ENCODE measurements around the gene LRRC4C.

DNA sequence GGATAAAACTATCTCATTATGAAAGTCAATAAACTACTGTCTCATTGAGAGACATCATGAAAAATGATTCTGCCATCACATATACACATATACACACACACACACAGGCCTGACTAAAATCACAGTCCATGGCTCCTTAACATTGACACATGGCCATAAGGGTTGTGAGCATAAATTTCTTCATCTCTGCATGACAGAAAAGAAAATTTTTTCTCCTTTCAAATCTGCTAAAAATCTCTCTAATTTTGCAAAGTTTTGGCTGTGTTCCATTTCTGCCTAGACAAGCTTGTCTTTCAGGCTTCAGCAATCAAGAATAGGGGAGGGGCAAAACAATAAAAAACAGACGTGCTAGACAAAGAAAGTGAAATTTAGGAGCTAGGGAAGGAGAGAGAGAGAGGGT lies 324.5 kb downstream of the LRRC4C start:
- no peak for TF ChIP-seq MXI1 (conservative IDR thresholded peaks at IDR 0.05; ENCODE audit: poor library complexity, severe bottlenecking)
- TF ChIP-seq, protein P1, sequence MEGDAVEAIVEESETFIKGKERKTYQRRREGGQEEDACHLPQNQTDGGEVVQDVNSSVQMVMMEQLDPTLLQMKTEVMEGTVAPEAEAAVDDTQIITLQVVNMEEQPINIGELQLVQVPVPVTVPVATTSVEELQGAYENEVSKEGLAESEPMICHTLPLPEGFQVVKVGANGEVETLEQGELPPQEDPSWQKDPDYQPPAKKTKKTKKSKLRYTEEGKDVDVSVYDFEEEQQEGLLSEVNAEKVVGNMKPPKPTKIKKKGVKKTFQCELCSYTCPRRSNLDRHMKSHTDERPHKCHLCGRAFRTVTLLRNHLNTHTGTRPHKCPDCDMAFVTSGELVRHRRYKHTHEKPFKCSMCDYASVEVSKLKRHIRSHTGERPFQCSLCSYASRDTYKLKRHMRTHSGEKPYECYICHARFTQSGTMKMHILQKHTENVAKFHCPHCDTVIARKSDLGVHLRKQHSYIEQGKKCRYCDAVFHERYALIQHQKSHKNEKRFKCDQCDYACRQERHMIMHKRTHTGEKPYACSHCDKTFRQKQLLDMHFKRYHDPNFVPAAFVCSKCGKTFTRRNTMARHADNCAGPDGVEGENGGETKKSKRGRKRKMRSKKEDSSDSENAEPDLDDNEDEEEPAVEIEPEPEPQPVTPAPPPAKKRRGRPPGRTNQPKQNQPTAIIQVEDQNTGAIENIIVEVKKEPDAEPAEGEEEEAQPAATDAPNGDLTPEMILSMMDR (IDR thresholded peaks at IDR 0.05; ENCODE audit: poor library complexity, severe bottlenecking): no peak
- no peak for TF ChIP-seq TAF1 (IDR thresholded peaks at IDR 0.05; ENCODE audit: low read depth)
- no peak for TF ChIP-seq POLR2AphosphoS5 (IDR thresholded peaks at IDR 0.05)
- no peak for TF ChIP-seq EP300 (conservative IDR thresholded peaks at IDR 0.05; ENCODE audit: poor library complexity, severe bottlenecking)
- no peak for TF ChIP-seq EZH2 (IDR thresholded peaks at IDR 0.05; ENCODE audit: borderline replicate concordance, insufficient read depth, low read length, poor library complexity, severe bottlenecking)

All from neural cell (in vitro differentiated cells).